Loucy (cell line): ENCODE results near the gene CCNI.
A peak's percentile ranks its signal among the peaks of the same experiment; 100 is the strongest.

Experiments used
- CTCF ChIP-seq: fragments of 200-600 bp; sonication (generic); conservative IDR thresholded peaks from 2 replicates; pipeline ENCODE4 v1.5.1; 2014; ENCODE audit warnings: mild to moderate bottlenecking, antibody characterized with exemption, low read length
- EZH2phosphoT487 ChIP-seq: fragments of 200-600 bp; IDR thresholded peaks from 2 replicates; pipeline ENCODE4 v1.6.1; 2018; ENCODE audit warnings: antibody characterized with exemption, mild to moderate bottlenecking, moderate library complexity, borderline replicate concordance

- TF ChIP-seq CTCF (peak; percentile 18), EZH2phosphoT487 (no peak)
Measured at GRCh38 chr4:77045490-77045889, 30.3 kb downstream of the CCNI start.
